HEK293 (cell line): ENCODE data around the gene UBAP2.

Experiments used
- SALL2 ChIP-seq: fragments of 450-650 bp; formaldehyde crosslinking; IDR thresholded peaks from 2 replicates; pipeline ENCODE4 v1.5.0; 2017; ENCODE audit warnings: missing biosample characterization, mild to moderate bottlenecking, missing genetic modification characterization, borderline replicate concordance
- SCRT1 ChIP-seq: fragments of 450-650 bp; formaldehyde crosslinking; IDR thresholded peaks from 2 replicates; pipeline ENCODE4 v1.5.1; 2016; ENCODE audit warnings: missing biosample characterization, missing genetic modification characterization, borderline replicate concordance
- SETDB1 ChIP-seq: IDR thresholded peaks from one replicate; pipeline ENCODE4 v1.6.1; 2017; ENCODE audit warnings: mild to moderate bottlenecking, low read length, moderate library complexity, mixed read lengths; ENCODE audit not compliant: insufficient read length
- ZBTB17 ChIP-seq: fragments of 450-650 bp; formaldehyde crosslinking; IDR thresholded peaks from 2 replicates; pipeline ENCODE4 v1.5.1; 2016; ENCODE audit warnings: missing biosample characterization, missing genetic modification characterization
- ZFP3 ChIP-seq: fragments of 450-650 bp; formaldehyde crosslinking; IDR thresholded peaks from 2 replicates; pipeline ENCODE4 v1.5.1; 2016; ENCODE audit warnings: low read depth, missing biosample characterization, missing genetic modification characterization
- ZNF23 ChIP-seq: fragments of 450-650 bp; formaldehyde crosslinking; IDR thresholded peaks from 2 replicates; pipeline ENCODE4 v1.5.1; 2016; ENCODE audit warnings: missing biosample characterization, missing genetic modification characterization, borderline replicate concordance
- TF ChIP-seq, protein P1 (sequence below): fragments of 450-650 bp; formaldehyde crosslinking; IDR thresholded peaks from 2 replicates; pipeline ENCODE4 v1.5.1; 2016; ENCODE audit warnings: missing biosample characterization, missing genetic modification characterization
- TF ChIP-seq, protein P2 (sequence below): fragments of 450-650 bp; formaldehyde crosslinking; IDR thresholded peaks from 2 replicates; pipeline ENCODE4; 2016; ENCODE audit warnings: missing biosample characterization, missing genetic modification characterization
- TF ChIP-seq, protein P3 (sequence below): fragments of 450-650 bp; formaldehyde crosslinking; IDR thresholded peaks from 2 replicates; pipeline ENCODE4 v1.5.1; 2016; ENCODE audit warnings: missing biosample characterization, missing genetic modification characterization

DNA sequence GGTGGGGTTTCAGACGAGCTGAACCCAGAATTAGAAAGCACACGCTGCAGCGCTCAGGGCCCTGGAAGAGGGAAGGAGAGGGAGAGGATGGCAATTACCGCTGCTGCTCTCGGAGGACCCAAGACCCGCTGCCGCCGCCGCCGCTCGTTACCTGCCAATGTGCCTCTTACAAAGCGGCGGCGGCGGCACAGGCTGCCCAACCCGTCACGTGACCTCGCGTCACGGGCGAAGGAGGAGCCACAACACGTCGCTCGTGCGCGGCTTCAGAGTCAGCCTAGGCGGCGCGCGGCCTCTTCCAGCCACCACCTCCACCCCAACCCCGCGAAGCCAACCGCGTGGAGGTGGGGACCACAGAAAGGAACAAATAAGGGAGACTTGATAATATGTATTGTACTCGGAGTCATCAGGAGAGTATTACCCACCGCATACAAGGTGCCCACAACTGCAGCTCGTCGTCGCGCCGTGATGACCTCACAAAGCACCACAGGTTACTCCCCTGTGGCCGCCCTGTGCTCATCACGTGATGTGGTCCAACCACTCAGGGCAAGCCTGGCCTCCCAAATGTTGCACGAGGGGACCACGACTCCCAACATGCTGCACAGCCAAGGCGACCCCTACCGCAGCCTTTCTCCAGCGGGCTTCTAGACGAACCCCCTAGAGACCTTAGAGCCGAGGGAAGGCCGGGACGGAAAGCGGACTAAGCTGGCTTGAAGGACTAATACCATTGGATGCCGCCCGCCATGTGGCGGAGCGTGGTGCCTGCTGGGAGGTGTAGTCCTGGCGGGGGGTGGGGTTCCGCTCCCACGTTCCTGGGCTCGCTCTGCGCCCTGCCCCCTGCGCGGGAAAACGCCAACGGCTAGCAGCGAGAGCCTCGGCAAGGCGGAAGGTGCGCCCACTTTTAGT is at the start of gene UBAP2:
- TF ChIP-seq, protein P1, sequence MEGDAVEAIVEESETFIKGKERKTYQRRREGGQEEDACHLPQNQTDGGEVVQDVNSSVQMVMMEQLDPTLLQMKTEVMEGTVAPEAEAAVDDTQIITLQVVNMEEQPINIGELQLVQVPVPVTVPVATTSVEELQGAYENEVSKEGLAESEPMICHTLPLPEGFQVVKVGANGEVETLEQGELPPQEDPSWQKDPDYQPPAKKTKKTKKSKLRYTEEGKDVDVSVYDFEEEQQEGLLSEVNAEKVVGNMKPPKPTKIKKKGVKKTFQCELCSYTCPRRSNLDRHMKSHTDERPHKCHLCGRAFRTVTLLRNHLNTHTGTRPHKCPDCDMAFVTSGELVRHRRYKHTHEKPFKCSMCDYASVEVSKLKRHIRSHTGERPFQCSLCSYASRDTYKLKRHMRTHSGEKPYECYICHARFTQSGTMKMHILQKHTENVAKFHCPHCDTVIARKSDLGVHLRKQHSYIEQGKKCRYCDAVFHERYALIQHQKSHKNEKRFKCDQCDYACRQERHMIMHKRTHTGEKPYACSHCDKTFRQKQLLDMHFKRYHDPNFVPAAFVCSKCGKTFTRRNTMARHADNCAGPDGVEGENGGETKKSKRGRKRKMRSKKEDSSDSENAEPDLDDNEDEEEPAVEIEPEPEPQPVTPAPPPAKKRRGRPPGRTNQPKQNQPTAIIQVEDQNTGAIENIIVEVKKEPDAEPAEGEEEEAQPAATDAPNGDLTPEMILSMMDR (tag by site-specific recombination): peak; percentile 34
- no peak for TF ChIP-seq SETDB1
- no peak for TF ChIP-seq SALL2 (tag by site-specific recombination)
- peak; percentile 100 for TF ChIP-seq SCRT1
- TF ChIP-seq, protein P2, sequence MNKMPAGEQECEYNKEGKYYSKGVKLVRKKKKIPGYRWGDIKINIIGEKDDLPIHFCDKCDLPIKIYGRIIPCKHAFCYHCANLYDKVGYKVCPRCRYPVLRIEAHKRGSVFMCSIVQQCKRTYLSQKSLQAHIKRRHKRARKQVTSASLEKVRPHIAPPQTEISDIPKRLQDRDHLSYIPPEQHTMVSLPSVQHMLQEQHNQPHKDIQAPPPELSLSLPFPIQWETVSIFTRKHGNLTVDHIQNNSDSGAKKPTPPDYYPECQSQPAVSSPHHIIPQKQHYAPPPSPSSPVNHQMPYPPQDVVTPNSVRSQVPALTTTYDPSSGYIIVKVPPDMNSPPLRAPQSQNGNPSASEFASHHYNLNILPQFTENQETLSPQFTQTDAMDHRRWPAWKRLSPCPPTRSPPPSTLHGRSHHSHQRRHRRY (tag by site-specific recombination): no peak
- TF ChIP-seq, protein P3, sequence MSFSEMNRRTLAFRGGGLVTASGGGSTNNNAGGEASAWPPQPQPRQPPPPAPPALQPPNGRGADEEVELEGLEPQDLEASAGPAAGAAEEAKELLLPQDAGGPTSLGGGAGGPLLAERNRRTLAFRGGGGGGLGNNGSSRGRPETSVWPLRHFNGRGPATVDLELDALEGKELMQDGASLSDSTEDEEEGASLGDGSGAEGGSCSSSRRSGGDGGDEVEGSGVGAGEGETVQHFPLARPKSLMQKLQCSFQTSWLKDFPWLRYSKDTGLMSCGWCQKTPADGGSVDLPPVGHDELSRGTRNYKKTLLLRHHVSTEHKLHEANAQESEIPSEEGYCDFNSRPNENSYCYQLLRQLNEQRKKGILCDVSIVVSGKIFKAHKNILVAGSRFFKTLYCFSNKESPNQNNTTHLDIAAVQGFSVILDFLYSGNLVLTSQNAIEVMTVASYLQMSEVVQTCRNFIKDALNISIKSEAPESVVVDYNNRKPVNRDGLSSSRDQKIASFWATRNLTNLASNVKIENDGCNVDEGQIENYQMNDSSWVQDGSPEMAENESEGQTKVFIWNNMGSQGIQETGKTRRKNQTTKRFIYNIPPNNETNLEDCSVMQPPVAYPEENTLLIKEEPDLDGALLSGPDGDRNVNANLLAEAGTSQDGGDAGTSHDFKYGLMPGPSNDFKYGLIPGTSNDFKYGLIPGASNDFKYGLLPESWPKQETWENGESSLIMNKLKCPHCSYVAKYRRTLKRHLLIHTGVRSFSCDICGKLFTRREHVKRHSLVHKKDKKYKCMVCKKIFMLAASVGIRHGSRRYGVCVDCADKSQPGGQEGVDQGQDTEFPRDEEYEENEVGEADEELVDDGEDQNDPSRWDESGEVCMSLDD (tag by site-specific recombination): peak; percentile 87
- peak; percentile 80 for TF ChIP-seq ZBTB17 (tag by site-specific recombination)
- TF ChIP-seq ZFP3 (tag by site-specific recombination): no peak
- no peak for TF ChIP-seq ZNF23 (tag by site-specific recombination)
